Ovary (tissue), 9 donors: Measurements from ENCODE around the gene GAK. TPM values are rescaled to one million over a fixed set of nuclear protein-coding genes. Genes with fewer than 3 reads are reported as not detected.
"Not testable (repeated sequence)": the region's sequence is repeated elsewhere in the genome, so short reads cannot be mapped to it uniquely, and the experiment has no call there.

ENCODE experiments used
- DNase-seq, 5 donors: peaks; one replicate each; pipeline ENCODE4 v3.0.0-alpha.2; 2019 to 2020
- H3K27ac ChIP-seq, 2 donors: fragments of 200-600 bp; one replicate each; pipeline versions ENCODE4 v1.5.1 to v1.8.0; 2019 to 2022
- H3K27me3 ChIP-seq: fragments of 200-600 bp; one replicate; pipeline ENCODE4 v1.8.0; 2022
- H3K36me3 ChIP-seq: fragments of 200-600 bp; sonication (generic); one replicate; pipeline ENCODE4 v1.5.1; 2019
- H3K4me1 ChIP-seq: one replicate; pipeline ENCODE4 v1.8.1; 2013; ENCODE audit warnings: mild to moderate bottlenecking, moderate library complexity; ENCODE audit not compliant: insufficient read depth
- H3K4me3 ChIP-seq: fragments of 200-600 bp; sonication (generic); one replicate; pipeline ENCODE4 v1.5.1; 2017
- H3K9me3 ChIP-seq, 2 donors: fragments of 200-600 bp in 1 of 2; sonication (generic) in 1 of 2; one replicate each; pipeline versions ENCODE4 v1.5.1 to v1.8.1; 2013 to 2019; ENCODE audit warnings: mild to moderate bottlenecking in 1 of 2, moderate library complexity in 1 of 2
- CTCF ChIP-seq, 3 donors: fragments of 450-650 bp in 2 of 3; fragments of 200-600 bp in 1 of 3; IDR thresholded peaks; one replicate each; pipeline versions ENCODE4 v1.5.1 to v1.8.0; 2016 to 2022; ENCODE audit warnings: antibody characterized with exemption in 3 of 3, mild to moderate bottlenecking in 1 of 3
- EP300 ChIP-seq: sonication (generic); formaldehyde crosslinking; IDR thresholded peaks from one replicate; pipeline ENCODE4 v1.6.1; 2017; ENCODE audit warnings: antibody characterized with exemption
- POLR2A ChIP-seq: fragments of 450-650 bp; IDR thresholded peaks from one replicate; pipeline ENCODE4 v1.6.1; 2017; ENCODE audit warnings: antibody characterized with exemption, mild to moderate bottlenecking, moderate library complexity
- WGBS, 3 donors: extraction: QIAGEN DNeasy Blood & Tissue Kit in 1 of 3; methylation state at CpG; one replicate each; pipeline versions ENCODE4 v1.1.5 to v1.1.7; 2013 to 2017; 5-methylcytosine and 5-hydroxymethylcytosine counted together
- intact Hi-C, 4 donors: fragments of 100-400 bp; cut with DNase I; formaldehyde crosslinking; loops; one replicate each; pipeline versions ENCODE4 v1.11.0 to v1.15.1; 2022 to 2023
- polyA plus RNA-seq, 2 donors: library from polyadenylated mRNA; stranded (reverse); fragments of 200-250 nt in 1 of 2; fragments of 350-450 nt in 1 of 2; fragmentation: Illumina TruSeq in 1 of 2; extraction: RNeasy Lipid Tissue Mini Kit (QIAGEN cat#74804) in 1 of 2; gene quantifications; one replicate each; pipeline ENCODE4 v1.2.3, GENCODE V29; 2013 to 2014
- total RNA-seq, 7 donors: library from RNA; depleted of rRNA in 2 of 7; stranded (reverse); fragments of >200 nt in 2 of 7; fragmentation: NEBNext Ultra II Directional in 3 of 7; extraction: Animal tissue kit (Norgen Biotek cat#: 25700) in 3 of 7; gene quantifications; one replicate each; pipeline versions ENCODE4 v1.1.0 to v1.2.4, GENCODE V29; 2016 to 2023
- donor health status: DM: no; HTN: no; CAD: no; lungs with moderate emphysema.
- donor health status: DM: no; HTN: no; CAD: no.
- donor health status: Bipolar disorder and iron deficiency.
- donor health status: DM: yes; HTN: yes; CAD: no.
- donor health status: DM: no; HTN: no; CAD: no.
- donor health status: DM: yes; HTN: yes; CAD: no.

The GAK gene
- total and polyA plus RNA-seq, 9 donors = 30.7 to 95.4 (median 70.4) TPM

GRCh38 chr4:808860-809570 is 123.1 kb downstream of the GAK start:
- Histone ChIP-seq H3K4me3 (no peak overlapping the region), H3K27me3 (no peaks in the 10 kb centered on the region), H3K4me1 (no peaks in the 10 kb centered on the region), H3K9me3 (peaks cover 0 to 5% of the 10 kb centered on the region in 2 donors), H3K27ac (no peak overlapping the region), H3K36me3 (no peaks in the 10 kb centered on the region)
- WGBS, 3 donors = 36 to 48% (median 38%) methylated on average over 30 of the region's 30 CpGs
- intact Hi-C loops = no loop called here
- TF ChIP-seq CTCF (IDR thresholded peaks at IDR 0.05) = no peak
- TF ChIP-seq EP300 = no peak
- no peak for TF ChIP-seq POLR2A
- DNase-seq = no peak

DNA sequence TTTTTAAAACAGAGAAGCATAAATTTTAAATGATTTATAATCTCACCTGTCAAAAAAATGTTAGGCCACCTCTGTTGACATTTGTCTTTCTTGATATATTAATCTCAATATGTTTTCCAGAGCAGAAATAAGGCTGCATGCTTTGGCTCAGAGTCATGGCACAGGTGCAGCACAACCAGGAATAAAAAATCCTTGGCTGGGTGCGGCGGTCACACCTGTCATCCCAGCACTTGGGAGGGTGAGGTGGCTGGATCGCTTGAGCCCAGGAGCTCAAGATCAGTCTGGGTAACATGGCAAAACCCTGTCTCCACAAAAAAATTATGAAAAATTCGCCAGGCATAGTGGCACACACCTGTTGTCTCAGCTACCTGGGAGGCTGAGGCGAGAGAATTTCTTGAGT is 124.3 kb downstream of the GAK start:
- no peaks in the 10 kb centered on the region for H3K36me3 ChIP-seq
- TF ChIP-seq EP300 = no peak
- no peak for TF ChIP-seq POLR2A
- TF ChIP-seq CTCF (IDR thresholded peaks at IDR 0.05) = no peak
- H3K27ac ChIP-seq = no peak overlapping the region
- no peaks in the 10 kb centered on the region for H3K27me3 ChIP-seq
- no peak for DNase-seq
- no peak overlapping the region for H3K4me3 ChIP-seq
- intact Hi-C loops = no loop called here
- peaks cover 0 to 5% of the 10 kb centered on the region in 2 donors for H3K9me3 ChIP-seq
- H3K4me1 ChIP-seq = no peaks in the 10 kb centered on the region
- WGBS, 3 donors = 75 to 85% (median 79%) methylated on average over 5 of the region's 5 CpGs

DNA sequence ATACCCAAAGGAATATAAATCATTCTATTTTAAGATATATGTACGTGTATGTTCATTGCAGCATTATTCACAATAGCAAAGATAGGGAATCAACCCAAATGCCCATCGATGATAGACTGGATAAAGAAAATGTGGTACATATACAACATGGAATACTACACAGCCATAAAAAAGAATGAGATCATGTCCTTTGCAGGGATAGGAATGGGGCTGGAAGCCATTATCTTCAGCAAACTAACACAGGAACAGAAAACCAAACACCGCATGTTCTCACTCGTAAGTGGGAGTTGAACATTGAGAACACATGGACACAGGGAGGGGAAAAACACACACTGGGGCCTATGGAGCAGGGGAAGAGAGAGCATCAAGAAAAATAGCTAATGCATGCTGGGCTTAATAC is 125.1 kb downstream of the GAK start:
- DNase-seq = not testable (repeated sequence)

GRCh38 chr4:804804-805203 is 127.3 kb downstream of the GAK start:
- no peak overlapping the region for H3K4me3 ChIP-seq
- peaks cover 0 to 10% of the 10 kb centered on the region in 2 donors for H3K9me3 ChIP-seq
- no peaks in the 10 kb centered on the region for H3K36me3 ChIP-seq
- 72 to 85% (median 79%) methylated on average over 44 of the region's 44 CpGs for WGBS, 3 donors
- no peak overlapping the region for H3K27ac ChIP-seq
- intact Hi-C loops = no loop called here
- no peak for DNase-seq
- H3K4me1 ChIP-seq = no peaks in the 10 kb centered on the region
- H3K27me3 ChIP-seq = no peaks in the 10 kb centered on the region
- TF ChIP-seq EP300 (no peak), CTCF (IDR thresholded peaks at IDR 0.05) (no peak), POLR2A (no peak)

More for the DNA sequence above, 125.1 kb downstream of the GAK start:
- WGBS, 3 donors = 82 to 92% (median 89%) methylated on average over 4 of the region's 4 CpGs
- H3K9me3 ChIP-seq, H3K27ac ChIP-seq, H3K36me3 ChIP-seq, intact Hi-C loops, H3K4me1 ChIP-seq, H3K4me3 ChIP-seq, H3K27me3 ChIP-seq: not testable (repeated sequence)

DNA sequence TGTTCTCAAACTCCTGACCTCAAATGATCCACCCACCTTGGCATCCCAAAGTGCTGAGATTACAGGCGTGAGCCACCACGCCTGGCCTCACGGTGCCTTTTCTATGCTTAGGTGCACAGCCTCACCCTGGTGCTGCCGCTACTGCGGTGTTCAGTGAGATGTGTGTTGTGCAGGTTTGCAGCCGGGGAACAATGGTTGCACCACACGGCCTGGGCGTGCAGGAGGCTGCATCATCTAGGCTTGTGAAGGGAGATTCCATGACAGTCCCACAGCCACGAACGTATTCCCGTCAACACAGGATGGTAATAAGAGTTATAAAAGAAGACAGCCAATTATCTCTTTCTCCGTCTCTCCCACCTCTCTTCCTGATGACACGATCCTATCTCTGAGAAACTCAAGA is 128.2 kb downstream of the GAK start:
- Histone ChIP-seq H3K27ac (no peak overlapping the region), H3K27me3 (no peaks in the 10 kb centered on the region), H3K4me1 (no peaks in the 10 kb centered on the region), H3K36me3 (no peaks in the 10 kb centered on the region), H3K4me3 (no peak overlapping the region), H3K9me3 (peaks cover 0 to 10% of the 10 kb centered on the region in 2 donors)
- 87 to 91% (median 88%) methylated on average over 13 of the region's 13 CpGs for WGBS, 3 donors
- DNase-seq = no peak
- intact Hi-C loops = no loop called here
- TF ChIP-seq CTCF (IDR thresholded peaks at IDR 0.05) (no peak), EP300 (no peak), POLR2A (no peak)
